GM19328 (cell line): ENCODE measurements around the gene PHF2.

ENCODE experiments used
- ATAC-seq: cut with Tn5 transposase; IDR thresholded peaks from one replicate; pipeline ENCODE4 v1.9.1; 2021; ENCODE audit warnings: mild to moderate bottlenecking, moderate library complexity; ENCODE audit not compliant: unreplicated experiment

Gene PHF2

DNA sequence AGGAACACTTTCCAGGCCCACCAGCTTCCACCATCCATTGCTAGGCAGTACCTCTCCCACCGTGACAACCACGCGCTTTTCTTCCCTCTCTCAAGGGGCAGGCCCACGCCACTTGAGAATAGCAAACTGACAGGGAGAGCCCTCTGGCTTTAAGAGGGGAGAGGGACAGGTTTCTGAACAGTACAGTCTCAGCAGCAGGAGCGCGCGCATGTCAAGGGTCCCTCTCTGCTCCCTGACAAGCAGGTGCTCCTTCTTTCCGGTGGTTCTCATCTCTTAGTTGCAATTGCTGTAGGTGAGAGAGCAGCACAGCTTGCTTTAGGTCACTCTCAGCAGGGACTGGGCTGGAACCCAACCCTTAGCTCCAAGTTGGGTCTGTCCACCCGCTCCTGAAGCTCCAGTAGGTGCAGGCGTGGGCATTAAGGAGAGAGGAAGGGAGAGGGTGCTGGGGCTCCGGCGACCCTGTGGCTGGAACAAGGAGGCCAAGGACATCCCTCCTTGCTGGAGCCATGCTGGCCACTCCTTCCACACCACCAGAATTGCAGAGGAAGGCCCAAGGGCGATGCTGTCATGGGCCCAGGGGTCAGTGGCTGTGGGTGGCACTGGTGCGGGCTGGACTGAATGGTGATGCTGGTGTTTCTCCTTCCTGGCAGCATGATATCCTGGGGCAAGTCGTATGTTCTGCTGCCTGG is 9.0 kb upstream of the PHF2 start:
- ATAC-seq, result no peak

DNA sequence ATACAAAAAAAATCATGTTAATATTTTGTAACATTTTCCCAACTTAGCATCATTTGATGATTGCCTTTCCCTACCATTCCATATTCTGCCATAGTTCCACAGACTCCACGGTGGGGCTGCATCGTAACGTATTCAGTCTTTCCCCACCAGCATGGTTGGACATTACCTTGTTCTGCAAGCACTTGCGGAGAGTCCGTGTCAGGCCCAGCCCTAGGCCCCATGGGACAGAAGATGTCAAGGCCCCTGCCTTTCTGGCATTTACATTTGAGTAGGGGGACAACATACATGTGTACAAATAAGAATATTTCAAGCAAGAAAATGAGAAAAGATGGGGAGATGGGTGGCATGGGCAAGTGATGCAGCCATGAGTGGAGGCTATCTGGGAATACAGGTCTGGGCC is 8.2 kb upstream of the PHF2 start:
- no peak for ATAC-seq

DNA sequence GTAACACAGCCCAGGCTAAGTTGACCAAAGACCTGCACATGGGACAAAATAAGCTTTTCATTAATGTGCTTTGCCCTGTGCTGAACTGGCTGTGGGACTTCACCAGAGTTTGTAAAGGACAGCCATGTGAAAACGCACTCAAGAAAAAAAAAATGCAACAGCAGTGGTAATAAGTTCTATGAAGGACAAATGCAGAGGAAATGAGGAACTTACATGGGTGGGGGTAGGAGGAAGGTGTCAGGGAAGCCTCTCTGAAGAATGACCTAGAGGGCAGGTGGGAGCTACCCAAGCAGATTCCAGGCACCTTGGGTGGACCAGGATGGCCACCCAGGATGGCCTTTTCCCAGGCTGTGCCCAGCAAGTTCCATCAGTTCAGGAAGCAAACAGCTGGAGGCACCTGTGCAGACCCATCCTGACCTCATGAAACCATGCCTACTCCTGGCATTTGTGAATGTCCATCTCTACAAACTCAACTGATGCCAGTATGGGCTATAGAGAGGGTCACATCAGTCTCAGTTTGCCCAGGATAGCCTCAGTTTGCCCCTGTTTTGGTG is 6.7 kb upstream of the PHF2 start:
- ATAC-seq, result no peak

DNA sequence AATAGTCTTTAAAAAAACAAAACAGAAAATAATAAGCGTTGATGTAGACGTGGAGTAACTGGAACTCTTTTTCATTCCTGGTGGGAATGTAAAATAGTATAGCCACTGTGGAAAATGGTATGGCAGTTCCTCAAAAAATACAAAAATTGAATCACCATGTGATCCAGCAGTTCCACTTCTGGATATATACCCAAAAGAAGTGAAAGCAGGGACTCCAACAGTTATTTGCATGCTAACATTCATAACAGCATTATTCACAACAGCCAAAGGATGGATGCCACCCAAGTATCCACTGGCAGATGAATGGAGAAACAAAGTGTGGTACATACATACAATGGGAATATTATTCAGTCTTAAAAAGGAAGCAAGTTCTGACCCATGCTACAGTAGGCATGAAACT is 4.2 kb upstream of the PHF2 start:
- no peak for ATAC-seq

DNA sequence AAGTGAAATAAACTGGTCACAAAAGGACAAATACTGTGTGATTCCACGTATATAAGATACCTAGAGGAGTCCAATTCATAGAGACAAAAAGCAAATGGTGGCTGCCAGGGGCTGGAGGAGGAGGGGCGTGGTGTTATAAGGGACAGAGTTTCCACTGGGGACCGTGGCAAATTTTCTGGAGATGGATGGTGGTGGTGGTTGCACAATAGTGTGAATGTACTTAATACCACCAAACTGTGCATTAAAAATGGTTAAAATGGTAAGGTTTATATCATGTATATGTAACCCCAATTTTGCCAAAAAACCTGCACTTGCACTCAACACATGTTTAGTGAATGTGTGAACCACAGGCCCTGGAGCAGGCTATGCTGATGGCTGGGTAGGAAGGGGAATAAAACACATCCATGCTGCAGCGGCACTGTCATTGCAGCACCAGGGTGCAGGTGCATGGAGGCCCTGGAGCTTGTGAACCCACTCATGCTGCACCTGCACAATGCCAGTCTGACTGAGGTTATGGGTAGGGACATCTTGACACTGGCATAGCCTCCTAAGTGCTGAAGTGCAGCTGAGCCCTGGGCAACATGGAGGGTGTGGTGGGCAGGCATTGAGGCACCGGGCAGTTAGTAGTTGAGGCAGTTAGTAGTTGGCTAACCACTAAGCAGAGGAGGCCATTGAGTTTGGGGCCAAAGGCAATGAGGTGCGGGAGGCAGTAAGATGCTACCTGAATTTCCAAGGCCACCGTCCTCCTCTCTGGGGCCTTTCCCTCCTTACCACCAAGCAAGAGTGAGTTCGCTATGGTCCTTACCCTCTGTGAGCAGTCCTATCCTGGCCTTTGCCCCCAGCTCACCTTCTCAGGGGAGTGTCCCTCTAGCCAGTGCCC is 3.5 kb upstream of the PHF2 start:
- ATAC-seq, result no peak

DNA sequence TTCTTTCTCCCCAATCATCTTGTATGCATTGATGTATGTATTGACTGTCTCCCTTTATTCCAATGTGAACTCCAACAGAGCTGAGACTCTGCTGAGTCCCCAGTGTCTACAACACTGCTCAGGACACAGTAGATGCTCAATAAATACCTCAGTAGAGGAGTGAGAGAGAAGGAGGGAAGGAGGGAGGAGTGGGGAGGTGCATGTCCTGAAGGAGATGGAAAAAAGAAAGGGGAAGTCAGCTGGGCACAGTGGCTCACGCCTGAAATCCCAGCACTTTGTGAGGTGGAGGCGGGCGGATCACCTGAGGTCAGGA is 2.9 kb upstream of the PHF2 start:
- ATAC-seq, result no peak

DNA sequence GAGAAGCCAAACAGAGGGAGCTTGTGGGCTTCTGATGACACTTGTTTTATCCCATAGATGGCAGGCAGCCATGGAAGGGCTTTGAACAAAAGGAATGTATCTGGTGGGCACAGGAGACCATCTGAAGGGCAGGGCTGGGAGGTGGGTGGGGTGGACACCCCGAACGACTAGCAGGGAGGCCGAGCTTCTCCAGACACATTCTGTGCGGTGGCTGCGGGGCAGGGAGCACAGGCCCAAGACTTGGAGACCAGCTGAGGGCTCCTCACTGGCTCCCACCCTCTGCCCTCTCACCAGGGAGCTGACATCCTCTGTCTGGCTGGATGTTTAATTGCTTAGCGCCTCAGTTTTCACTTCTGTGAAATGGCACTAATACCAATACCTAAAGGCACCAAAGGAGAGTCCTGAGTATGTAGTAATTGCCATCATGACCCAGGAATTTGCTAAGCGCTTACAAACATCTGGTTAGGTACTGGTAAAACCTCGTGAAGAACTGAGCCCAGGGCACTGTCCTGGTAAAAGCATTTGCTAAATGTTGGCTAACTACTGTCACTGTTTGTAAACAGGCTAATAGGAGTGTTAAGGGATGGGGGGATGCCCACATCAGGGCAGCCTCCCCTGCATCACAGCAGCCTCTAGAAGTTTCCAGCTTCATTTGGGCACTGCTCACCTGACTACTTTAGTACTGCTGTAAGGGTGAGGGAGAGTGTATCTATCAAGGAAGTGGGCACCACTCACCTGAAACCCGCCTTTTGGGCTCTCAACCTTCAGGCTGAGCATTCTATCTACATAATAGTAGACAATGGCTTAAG is 2.1 kb upstream of the PHF2 start:
- no peak for ATAC-seq

DNA sequence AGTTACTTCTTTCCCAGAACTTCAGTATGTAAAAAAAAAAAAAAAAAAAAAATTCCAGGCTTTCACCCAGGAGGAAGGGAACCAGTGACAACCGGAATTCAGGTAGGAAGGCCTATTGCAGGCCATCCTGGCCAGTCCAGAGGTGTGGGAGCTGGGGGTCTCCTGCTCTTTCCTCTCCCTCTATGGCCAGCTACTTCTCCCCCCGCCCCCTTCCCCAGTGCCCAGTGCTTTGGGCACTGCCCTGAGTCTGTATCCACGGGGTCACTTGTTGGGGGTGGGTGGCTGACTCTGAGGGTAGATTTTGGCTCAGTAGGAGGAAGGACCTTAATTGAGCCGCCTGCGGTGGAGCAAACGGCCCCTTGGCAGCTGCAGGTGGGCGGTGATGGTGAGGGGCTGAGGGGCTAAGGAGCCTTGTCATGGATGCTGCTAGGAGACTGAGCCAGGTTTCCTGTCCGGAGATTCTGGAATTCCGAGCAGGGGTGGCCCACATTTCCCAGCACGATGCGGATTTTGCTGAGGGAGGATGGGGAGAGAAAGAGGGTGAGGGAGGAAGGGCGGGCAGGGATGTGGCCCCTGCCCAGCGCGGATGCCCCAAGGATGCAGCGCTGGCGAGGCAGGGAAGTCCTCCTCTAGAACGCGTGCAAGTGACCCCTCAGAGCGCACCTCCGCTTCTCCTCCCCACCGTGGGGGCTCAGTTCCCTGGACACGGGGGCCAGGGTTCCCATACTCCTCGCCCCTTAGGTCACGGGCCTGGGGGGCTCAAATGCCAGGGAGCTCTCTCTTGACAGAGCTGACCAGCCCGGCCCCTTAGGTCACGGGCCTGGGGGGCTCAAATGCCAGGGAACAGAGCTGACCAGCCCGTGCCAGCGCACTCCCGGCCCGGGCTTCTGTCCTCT is 1.2 kb upstream of the PHF2 start:
- ATAC-seq, result no peak

DNA sequence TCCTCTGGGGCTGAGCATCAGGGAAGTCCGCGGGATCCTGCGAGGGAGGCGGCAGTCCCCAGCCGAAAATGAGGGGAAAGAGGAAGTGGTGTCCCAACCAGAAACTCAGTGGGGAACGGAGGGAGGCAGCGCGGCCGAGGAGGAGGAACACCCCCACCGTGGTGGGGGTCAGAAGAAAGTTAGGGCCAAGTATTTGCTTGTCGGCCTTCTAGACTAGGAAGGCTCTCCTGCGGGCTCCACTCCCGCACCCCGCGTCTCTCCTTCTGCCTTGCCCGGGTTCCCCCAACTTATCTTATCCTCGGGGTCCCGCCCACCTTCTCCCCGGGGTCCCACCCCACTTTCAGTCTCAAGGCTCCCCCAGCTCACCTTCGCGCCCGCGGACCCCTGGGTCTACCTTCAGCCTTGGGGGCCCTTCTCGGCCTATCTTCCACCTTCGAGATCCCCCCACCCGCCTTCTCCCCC is 557 bp upstream of the PHF2 start:
- ATAC-seq, result peak; percentile 25

DNA sequence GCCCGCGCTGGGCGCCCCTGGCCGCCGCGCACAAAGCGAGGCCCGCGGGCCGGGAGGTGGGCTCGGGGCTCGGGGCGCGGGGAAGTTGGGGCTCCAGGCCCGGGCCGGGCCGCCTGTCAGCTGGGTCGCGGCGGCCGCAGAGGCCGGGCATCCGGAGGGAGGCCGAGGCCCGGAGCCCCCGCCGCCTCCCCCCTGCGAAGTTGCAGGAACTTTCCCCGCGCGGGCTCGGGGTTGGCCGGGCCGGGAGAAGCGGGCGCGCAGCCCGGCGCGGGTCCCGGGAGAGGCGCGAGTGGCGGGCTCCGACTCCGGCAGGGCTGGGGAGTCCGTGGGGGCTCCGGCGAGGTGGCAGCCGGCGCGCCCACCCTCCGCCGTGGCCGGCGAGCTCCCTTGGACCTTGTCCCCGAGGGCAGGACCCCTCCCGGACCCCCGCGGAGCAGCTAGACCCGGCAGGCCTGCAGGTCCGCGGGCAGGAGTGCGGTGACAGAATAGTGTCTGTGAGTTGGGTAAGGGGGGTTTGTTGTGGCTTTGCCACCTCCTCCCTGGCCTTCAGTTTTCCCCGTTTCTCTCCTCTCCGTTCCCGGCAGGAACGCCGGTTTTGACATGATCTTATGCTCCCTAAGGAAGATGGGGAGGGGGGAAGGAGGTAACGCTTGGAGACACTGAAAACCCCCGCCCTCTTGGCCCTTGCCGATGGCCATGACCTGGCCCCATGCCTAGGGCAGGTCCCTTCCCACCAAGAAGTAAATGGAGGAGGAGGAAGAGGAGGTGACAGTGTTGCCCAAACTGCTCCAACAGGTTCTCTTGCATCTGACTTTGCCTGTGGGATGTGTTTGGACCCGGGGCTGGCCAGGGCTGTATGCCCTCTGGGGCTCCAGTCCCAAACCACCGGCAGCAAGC is 942 bp downstream of the PHF2 start:
- peak; percentile 7 for ATAC-seq

DNA sequence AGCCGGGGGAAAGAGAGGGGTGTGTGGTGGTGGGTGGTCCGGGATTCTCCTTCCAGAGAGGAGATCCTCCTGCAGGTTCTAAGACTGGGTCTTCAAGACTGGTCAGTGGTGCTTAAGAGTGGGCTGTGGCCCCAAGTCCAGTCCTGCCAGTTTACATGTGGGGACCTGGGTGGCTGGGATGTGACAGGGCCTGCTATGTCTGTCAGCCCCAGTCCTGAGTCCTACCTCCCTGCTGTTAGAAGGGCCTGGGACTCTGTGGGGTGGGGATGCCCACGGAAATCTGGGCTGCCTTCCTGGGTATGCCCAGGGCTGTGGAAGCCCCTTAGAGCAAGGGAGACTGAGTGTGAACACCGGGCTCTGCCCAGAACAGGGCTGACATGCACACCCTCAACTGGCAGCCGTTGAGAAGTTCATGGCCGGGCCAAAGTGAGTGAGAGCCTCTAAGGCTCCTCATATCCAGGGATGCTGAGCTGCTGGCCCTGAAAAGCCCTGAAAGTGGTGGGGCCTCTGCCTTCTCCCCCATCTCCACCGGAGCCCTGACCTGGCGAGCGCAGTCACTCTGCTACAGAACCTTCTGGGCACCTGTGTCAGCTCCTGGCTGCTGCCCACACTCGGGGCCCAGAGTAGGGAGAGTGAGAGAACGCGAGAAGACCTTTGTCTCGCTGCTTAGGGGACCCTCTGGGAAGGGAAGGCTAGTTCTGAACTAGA is 1.7 kb downstream of the PHF2 start:
- no peak for ATAC-seq

DNA sequence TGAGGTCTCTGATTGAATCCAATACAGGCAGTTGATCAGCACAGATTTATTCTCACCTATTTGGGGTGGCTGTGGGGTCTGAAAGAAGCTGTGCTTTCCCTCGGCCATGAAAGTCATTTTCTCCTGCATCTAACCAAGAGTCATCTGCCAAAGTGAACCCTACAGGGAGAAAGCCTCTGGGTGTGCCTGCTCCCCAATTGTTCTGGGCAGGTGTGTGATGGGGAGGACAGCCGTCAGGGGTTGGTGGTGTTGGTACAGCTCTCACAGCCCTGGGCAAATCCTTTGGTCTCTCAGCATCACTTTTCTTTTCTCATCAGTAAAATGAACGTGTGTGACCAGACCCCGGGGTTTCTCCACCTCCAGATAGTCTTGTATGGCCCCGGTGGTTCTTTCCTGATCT is 2.5 kb downstream of the PHF2 start:
- ATAC-seq, result no peak

DNA sequence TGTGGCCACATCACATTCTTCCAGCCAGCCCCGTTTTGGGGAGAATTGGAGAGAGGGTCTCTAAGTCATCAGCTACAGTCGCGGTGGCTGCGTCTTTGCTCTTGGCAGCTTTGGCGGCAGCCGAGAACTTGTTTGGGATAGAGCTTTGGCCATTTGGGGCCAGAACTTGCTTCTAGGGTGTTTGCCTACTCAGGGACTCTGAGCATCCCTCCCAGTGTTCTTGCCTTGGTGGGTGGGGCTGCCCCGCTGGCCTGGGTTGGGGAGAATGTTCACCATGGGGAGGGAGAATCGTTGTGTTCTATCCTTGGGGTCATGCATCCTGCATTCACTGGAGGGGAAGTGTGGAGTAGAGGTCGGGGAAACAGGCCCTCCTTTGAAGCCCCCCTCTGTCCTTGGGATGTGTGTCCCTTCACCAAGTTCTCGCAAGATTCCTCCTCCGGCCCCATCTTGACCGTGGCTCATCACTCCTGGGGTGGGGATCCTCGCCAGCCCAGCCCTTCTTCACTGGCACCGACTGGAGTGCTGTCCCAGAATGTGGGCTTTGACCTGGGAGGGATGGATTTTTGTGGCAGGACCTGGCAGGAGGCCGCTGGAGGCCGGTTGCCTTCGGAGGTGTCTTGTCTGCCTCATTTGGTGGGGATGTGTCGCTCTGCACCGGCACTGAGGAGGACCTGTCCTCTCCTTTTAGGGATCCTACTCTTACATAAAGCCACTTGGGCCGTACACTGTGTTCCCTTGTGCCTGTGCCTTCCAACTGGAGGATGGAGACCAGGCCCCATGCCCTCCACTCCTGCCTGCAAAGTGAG is 3.5 kb downstream of the PHF2 start:
- ATAC-seq, result no peak

DNA sequence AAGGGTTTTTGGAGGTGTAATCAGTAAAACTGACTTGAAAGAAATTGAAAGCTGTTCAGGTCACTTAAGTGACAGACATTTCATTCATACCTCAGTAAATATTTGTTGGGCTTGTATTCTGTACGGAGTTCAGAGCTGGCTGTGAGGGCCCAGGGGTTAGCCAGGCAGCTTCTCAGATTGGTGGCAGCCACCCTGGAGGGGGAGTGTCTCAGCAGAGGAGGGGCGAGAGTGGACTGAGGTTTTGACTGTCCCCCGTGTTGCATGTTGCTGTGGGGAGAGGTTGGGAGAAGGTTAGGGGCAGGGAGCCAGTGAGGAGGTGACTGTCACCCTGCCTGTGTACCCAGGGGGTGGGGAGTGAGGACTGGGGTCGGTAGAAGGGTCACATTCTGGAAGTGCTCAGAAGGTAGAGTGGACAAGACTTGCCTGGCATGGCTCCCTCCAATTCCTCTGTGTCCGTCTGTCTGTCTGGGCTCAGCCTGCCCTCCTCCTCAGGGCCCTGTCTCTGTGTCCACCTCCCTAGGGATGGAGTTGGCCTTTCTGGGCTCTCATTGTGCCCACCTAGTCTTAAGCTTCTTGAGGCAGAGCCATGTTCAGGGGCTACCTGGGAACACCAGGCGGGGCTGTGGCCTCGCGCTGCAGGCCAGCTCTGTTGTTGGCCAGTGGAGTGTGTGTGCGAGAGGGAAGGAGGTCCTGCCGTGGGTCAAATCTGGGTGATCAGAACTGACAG is 4.4 kb downstream of the PHF2 start:
- no peak for ATAC-seq

DNA sequence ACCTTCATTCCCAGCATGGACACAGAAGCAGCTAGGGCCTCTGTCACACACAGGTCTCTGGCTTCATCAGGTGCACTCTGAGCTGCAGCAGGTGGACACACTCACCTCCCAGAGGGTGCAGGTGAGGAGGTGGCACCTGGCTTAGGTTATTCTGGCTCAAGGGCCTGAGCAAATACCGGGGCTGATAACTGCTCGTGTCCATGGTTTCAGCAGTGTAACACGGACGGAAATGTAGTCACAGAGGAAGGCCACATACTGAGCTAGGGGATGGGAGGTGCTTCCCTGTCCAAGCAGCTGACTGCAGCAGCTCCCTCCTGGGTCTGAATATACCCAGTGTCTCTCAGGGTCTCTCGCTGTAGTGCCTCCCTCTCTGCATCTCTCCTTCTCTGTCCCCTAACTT is 5.7 kb downstream of the PHF2 start:
- ATAC-seq, result no peak

DNA sequence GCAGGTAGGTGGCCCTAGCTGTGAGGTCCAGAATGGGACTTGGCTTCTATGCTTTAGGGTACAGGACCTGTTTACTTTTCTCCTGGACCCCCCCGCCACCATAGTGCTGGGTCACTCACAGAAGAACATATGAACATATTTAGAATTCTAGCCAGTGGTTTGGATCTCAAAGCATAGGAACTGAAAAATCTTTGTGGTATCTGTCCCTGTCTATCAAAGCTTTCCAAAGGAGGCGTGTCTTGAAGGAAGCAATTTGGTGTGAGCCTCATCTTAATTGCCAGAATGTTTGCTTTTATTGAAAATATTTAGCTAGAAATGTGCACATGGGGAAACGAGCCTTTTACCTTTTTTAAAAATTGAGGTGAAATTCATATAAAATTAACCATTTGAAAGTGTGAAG is 6.2 kb downstream of the PHF2 start:
- no peak for ATAC-seq

DNA sequence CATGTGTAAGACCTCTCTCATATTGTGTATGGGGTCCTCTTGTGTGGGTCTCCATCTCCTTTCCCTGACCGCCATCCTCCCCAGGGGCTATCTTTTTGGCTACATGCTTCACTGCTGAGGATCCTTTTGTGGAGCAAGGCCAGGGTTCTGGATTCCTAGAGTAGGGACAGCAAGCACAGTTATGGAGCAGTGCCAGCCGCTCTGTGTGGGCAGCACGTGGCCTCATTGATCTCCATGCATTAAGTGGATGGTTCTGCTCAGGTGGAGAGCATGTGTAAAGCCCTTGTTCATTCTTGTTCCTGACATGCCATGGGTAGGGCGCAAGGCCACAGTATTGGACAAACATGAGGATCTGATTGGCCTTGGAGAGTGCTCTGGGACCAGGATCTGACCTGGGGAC is 8.9 kb downstream of the PHF2 start:
- ATAC-seq, result no peak
